ENCODE measurements around the gene SFTPD.
"Not testable (repeated sequence)": the region's sequence is repeated elsewhere in the genome, so short reads cannot be mapped to it uniquely, and the experiment has no call there.

Gene SFTPD

DNA sequence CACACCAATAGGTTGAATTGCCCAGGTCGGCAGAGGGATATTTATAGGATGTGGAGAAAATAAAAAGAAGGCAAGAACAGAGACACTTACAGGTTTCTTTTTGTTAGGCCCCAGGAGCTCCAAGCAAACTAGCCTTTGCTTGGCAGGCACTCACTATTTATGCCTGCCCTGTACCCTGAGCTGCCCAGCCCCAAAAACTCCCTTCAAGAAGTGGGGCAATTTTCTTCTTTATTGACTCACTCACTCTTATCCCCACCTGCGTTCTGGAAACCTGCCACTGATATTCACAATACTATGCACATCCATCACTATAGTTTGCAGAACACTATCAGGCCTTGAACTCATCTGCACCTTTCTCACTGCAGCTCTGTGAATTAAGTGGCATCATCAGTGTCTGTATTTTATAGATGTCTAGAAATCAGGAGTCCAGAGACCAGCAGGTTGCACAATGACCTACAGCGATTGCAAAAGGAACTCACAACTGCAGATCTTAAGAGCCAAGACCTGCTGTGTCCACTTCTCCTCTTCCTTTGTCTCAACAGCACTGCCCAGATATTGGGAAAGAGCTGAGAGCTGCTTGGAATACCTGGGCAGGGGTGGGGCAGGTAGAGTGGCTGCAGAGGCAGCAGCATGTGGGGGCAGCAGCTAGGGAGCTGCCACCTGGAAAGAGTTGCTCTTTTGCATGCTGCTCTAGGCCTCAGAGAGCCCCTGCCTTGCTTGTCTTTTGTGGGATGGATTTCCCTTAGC, at the start of gene SFTPD:
SFTPD (minus strand) TSS at position 130 of the 747 bp plus-strand sequence. CDS start 2,446 bp downstream, outside the sequence.
- no peak for DNase-seq

DNA sequence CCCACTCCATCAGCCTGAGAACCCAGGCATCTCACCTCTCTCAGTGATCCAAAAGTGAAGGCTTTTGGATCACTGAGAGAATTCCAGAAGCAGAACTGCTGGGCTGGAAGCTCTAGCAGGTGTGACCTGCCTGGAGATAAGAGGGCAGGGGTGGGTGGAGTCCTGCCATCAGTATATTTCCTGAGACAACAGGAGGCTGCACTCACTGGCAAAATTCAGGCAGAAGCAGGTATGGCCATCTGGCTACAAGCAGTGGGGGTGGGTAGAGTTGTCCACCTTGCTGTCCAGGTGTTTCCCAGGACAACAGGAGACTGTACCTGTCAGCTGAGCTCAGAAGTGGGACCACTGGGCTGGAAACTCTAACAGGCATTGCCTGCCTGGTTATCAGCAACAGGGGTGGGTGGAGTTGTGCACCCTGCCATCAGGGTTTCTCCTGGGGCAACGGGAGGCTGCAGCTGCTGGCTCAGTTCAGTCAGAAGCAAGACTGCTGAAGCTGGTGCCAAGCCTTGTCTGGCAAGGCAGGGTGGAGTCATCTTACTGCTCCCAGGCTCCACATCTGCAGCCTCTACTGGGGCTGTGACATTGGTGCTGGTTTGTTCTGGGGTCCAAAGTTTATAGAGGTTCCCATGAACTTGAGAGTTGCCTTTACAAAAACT, 47.2 kb upstream of the SFTPD start:
- DNase-seq = peak in 1 of 2 experiments; percentile 1

DNA sequence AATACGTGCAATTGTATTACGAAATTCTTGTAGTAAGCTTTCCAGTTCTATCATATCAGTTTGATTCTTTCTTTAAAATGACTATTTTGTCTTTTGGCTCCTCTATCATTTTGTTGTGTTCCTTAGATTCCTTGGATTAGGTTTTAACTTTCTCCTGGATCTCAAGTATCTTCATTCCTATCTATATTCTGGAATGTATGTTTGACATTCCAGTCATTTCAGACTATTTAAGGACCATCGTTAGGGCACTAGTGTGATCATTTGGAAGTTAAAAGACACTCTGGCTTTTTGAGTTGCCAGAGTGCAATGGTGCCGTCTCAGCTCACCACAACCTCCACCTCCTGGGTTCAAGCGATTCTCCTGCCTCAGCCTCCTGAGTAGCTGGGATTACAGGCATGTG, 45.7 kb upstream of the SFTPD start:
- no peak for DNase-seq

DNA sequence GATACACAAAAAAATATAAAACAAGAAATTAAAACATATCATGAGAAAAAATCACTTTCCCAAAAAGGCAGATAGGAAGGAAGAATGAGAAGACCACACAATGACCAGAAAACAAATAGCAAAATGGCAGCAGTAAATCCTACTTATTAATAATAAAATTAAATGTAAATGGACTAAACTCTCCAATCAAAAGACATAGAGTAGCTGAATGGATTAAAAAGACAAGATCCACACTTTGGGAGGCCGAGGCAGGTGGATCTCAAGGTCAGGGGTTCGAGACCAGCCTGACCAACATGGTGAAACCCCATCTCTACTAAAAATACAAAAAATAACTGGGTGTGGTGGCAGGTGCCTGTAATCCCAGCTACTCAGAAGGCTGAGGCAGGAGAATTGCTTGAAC, 39.3 kb upstream of the SFTPD start:
- DNase-seq = not testable (repeated sequence)

DNA sequence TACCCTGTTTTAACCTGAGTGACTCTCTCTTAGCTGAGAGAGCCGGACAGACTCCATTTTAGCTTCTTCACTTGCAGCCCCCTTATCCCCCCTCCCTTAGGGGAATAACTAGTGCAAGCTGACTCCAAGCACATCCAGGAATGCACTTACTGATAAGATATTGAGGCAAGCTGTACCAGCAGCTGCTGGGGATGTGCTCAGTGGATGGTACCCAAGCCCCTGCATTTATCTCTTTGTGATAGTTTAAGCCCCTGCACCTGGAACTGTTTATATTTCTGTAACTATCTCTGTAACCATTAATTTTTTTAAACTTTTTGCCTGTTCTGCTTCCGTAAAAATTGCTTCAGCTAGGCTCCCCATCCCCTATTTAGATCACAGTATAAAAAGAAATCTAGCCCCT, 37.8 kb upstream of the SFTPD start:
- DNase-seq = not testable (repeated sequence)

DNA sequence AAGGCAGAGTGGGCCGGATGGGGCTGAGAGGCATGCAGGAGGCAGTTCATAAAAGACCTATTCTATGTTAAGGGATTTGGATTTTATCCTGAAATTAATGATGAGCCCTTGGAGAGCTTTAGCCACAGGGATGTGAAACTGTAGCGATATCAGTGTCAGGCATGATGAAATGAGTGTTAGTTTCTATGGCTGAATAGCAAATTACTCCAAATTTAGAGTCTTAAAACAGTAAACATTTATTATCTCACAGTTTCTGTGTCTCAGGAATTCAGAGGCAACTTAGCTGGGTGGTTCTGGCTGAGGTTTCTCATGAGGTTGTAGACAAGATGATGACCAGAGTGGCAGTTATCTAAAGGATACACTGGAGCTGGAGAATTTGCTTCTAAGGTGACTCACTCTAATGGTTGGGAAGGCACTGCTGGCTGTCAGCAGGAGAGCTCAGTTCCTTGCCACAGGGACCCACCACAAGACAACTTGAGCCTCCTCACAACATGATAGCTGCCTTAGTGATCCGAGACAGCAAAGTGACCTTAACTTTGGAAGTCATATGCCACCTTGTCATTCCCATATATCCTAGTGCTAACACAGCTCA, 36.7 kb upstream of the SFTPD start:
- DNase-seq = no peak

DNA sequence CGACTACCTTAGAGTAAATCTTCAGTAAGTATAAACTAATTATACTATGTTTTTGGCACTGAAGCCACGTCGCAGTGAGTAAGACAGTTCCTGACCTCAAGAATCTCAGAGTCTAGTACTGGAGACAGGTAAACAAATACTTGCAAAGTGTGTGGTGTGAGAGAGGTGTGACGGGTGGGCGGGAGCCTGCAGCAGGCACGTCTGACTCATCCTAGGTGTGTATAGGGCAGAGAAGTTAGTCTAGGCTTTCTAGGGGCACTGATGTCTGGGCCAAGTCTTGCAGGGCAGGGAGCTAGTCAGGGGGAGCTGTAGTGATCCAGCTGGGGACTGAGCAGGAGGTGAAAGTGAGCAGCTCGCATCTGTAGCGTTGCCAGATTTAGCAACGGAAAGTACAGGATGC, 35.9 kb upstream of the SFTPD start:
- DNase-seq = no peak

DNA sequence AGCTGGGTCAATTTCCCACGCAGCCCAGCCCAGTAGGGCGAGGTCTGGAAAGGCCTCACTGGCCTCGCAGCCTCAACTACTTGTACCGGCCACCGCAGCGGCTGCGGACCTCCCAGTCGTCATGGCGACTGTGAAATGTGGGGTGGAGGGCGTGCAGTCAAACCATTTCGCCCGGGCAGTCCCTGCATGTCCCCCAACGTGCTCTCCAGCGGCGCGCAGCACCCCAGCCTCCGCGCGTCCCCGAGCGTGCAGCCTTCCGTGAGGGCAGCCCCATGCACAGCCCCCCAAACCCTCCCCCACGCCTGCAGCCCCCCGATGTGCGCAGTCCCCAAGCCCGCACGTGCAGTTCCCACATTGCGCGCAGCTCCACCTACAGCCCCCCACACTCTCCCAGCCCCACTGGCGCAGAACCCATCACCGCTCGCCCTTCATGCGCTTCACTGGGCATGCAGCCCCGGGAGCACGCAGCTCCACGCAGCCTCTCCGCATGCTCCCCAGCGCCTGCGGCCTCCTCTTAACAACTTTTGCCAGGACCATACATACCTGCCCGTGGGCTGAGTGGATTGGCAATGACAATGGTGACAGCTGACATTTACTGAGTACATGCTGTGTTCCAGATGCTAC, 34.5 kb upstream of the SFTPD start:
- DNase-seq = no peak

DNA sequence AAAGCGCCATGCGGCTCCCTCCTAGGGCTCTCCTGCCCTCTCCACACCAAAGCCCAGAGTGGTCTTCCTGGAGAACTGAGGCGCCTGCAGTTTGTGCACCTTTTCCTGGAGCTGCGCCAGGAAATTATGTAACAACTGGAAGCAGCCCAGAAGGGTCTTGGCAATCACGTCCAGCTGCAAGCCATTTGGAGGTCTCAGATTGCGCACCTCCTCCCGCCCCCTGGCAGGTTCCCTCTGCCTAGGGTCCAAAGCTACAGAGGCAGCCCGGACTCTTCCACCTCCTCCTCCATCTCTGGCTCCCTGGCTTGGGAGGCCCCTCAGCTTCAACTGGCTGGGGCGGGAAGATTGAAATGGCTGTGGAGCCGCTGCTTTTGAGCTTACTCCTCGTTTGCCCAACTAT, 34.0 kb upstream of the SFTPD start:
- DNase-seq = no peak

DNA sequence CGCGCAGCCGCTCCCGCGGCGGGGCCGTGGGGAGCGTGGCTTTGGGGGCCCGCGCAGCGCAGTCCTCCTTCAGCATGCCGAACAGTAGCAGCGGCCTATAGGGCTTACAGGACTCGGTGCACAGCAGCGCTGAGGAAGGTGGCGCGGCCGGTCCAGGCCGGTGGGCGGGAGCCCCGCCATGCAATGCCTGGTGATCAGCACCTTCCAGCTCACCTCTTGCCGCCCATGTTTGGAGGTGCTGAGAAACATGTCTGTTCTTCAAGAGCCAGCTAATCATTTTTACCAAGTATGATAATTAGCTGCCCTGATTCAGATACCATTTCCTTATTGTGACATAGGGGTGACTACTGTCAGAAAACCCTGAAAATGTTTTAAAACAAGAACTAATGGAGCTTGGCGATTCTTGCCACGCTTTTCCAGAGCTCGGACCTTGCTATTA, 33.5 kb upstream of the SFTPD start:
- no peak for DNase-seq

DNA sequence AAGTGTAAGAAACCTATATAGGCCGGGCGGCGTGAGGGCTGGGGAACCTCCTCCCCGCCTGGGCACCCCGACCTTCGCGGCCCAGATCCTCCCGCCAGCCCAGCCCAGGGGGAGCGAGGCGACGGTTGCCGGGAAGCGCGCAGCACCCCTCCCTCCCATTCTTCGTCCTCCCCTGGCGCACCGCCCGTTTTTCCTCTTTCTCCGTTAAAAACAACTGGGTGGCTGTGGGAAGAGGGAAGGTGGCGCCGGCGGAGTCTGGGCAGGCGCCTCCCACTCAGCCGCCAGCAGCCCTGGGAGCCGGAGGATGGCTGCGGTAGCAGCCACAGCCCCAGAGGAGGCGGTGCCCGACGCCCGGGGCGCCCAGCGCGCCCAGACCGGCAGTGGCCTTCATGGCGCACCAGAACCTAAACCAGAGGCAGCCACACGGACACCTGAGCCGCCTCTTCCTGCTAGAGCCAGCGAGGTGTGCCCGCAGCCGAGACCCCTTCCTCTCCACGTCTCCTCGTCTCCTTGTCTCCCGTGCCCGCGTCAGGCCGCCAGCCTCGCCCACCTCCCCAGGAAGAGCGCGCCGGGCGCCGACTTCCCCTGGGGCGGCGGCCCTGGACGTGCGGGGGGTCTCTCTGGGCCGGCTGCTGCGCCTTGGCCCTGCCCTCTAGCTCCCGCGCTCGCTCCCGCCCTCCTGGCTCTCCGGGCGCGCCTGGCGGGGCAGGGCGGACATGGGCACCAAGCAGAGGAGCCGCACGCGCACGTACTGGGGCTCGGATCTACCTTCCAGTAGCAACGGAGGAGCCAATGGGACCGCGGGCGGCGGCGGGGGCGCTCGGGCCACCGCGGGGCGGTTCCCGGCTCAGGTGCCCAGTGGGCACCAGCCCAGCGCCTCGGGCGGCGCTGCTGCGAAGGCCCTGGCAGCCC, 32.8 kb upstream of the SFTPD start:
- peak; percentile 49 to 73 for DNase-seq

DNA sequence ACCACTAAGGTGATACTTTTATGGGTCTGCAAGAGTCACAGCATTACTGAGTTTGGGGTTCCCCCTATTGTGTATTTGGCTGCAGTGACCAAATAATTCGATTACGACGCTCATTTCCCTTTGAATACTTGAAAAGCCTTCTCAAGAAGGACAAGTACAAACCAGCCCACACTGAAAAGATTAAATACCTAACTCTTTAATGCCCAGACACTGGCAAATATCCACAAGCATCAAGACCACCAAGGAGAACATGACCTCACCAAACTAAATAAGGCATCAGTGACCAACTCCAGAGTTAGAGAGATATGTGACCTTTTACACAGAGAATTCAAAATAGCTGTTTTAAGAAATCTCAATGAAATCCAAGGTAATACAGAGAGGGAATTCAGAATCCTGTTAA, 31.8 kb upstream of the SFTPD start:
- DNase-seq = no peak

DNA sequence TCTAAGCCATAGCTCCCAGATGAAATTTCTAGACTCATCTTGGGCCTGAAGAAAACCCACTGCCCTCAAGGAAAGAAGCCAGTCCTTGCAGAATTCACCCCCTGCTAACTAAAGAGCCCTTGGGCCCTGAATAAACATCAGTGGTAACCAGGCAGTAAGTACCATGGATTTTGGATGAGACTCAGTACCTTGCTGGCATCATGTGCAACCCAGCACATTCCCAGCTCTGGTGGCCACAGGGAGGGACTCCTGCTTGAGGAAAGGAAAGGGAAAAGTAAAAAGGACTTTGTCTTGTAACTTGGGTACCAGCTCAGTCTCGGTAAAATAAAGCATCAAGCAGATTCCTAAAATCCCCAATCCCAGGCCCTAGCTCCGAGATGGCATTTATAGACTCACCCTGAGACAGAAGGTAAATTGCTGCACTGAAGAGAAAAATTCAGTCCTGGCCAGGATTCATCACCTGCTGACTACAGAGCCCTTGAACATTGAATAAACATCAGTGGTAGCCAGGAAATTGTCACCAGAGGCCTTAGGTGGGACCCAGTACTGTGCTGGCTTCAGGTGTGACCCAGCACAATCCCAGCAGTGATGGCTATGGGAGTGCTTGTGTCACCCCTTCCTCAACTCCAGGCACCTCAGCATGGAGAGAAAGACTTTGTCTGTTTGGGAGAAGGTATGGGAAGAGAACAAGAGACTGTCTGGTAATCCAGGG, 31.2 kb upstream of the SFTPD start:
- no peak for DNase-seq

DNA sequence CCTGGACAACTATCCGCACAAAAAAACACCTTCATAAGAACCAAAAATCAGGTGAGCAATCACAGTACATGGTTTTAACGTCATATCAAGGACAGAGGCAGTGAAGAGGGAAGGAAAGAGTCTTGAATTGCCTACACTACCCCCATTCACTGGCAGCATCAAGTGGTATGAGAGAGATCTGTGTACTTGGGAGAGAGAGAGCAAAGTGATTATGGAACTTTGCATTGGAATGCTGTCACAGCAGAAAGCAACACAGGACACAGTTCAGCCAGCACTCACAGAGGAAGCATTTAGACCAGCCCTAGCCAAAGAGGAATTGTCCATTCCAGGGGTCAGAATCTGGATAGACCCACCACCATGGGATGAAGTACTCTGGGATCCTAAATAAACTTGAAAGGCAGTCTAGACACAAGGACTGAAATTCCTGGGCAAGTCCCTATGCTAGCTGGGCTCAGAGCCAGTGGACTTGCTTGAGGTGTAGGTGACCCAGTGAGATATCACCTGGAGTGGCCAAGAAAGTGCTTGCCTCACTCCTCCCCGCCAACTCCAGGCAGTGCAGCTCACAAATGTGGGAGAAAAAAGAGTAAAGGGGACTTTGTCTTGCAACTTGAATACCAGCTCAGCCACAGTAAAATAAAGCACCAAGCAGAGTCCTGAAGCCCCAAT, 30.5 kb upstream of the SFTPD start:
- DNase-seq = no peak

DNA sequence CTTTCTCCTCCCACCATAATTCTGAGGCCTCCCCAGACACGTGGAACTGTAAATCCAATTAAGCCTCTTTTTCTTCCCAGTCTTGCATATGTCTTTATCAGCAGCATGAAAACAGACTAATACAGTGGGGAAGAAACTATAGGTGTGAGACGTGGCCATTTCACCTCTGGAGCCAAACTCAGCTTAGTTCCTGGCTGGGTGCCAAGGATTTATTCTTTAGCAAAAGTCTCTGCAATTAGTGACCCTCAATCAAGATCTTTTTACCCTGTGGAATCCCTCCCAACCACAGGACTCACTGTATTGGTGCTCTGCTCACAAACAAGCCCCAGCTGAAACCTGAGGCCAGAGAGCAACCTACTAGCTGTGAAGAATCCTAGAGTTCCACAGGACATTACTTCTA, 28.1 kb upstream of the SFTPD start:
- DNase-seq = no peak

DNA sequence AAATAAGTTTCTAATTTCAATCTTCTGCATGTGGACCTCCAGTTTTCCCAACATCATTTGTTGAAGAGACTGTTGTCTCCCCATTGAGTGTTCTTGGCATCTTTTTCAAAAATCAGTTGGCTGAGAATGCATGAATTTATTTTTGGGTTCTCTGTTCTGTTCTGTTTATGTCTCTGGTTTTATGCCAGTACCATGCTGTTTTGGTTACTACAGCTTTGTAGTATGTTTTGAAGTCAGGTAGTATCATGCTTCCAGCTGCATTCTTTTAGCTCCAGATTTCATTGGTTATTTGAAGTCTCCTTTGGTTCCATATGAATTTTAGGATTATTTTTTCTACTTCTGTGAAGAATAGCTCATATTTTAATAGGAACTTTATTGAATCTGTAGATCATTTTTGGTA, 21.2 kb upstream of the SFTPD start:
- no peak for DNase-seq

DNA sequence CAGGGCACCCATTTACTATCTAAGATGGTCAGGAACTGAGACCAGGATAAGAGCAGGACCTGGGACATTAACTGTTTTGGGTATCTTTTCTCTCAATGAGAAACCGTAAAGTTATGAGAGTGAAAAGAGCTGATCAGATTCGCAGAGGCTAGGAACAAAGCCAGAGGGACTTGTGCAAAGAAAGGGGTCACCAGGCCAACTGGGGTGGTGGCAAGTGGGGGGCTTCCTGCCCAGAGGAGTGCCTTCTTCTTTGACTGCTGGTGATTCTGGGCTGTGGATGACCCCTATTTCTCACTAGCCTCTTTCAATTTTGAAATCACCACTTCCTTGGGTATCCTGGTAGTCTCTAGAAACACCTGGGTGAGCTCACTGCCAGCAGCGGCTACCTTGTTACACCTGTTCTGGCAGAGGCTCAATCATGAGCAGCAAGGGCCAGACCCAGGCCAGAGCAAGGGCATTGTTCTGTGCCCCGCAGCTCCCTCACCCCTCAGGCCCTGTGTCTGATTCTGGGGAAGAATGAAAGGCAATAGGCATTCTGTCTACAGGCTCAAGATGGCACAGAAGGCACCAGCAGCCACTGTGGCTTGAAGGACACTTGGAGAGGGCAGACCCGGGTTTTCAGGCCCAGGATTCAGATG, 999 bp downstream of the SFTPD start:
- DNase-seq = no peak

DNA sequence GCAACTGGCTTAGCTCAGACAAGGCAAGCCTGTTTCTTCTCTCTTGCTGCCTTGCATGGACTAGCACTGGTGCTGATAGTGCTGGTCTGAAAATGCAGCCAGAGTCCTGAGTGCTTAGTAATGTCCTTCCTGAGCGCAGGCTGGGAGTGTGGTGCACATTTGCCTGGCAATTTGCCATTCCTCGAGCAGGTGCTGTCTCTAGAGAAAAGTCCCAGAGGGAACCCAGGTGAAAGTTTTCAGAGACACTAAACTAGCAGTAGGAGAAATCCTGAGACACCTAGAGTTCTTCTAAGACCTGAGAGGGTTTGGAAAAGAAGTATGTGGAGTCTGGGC, 1.9 kb downstream of the SFTPD start:
- no peak for DNase-seq

DNA sequence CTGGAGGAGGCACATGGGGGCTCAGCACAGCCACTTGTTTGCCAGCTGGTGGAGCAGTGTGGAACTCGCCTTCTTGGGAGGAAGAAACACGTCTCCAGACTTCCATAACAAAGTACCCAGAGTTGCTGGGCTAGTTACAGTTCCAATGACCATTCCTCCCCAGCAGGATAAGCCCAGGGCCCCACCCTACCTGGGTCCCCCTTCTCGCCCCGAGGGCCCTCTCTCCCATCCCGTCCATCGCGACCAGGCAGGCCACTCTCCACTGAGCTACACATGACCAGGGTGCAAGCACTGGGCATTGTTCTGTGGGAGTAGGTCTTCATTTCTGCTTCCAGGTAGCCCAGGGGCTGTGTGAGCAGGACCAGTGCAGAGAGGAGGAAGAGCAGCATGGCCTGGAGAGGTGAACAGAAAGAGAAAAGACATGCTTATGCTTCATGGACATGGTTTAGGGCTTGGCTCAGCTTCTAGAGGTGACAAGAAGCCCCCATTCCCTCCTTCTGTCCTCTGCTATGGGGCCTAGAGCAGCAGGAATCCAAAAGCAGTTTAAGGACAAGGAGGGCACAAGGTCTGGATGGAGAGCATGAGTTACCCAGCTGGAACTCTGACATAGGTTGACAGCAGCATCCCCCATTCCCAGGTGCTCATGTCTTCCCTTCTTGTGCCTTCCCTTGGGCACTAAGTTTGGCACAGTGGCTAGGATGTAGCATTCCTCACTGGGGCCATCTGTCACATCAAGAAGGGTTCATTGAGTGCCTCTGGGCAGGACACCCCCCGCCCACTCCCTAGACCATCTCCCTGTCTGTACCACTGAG, 2.4 kb downstream of the SFTPD start:
- DNase-seq = no peak
